ENCODE data around the gene FHOD3.
"Not testable (repeated sequence)": the region's sequence is repeated elsewhere in the genome, so short reads cannot be mapped to it uniquely, and the experiment has no call there.

Gene FHOD3

DNA sequence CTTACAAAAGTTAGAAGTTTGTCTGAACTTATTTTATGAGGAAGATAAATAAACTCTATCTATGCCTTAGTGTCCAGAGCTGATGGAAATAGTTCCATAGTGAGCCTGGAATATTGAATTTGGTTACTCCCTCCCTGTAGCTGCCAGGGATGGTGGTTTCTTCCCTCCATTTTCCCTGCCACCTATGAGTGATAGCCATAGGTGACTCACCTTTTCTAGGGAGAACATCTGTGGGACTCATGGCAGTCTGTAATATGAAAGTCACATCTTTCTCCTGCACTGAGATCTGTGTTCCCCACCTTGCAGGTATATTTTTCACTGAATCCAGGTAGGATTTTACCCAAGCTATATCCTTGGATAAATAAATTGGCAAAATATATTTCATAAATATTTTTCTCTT lies 382.5 kb downstream of the FHOD3 start:
- DNase-seq = no peak

DNA sequence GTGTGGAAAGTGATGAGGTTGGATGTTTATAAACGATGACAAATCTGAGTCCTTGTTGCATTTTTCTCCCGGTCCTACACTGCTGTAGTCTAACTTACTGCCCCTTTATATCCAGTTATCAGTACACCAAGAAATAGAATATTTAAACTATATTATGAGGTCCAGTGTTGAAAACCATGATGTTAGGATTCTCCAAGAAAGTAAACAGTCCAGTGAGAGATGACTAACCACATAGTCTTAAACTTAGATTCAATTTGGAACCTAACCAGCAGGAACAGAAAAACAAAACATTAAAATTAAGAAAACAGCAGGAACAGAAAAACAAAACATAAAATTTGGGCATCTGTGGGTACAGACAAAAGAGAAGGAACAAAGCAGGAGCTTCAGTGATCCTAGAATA lies 388.1 kb downstream of the FHOD3 start:
- no peak for DNase-seq

DNA sequence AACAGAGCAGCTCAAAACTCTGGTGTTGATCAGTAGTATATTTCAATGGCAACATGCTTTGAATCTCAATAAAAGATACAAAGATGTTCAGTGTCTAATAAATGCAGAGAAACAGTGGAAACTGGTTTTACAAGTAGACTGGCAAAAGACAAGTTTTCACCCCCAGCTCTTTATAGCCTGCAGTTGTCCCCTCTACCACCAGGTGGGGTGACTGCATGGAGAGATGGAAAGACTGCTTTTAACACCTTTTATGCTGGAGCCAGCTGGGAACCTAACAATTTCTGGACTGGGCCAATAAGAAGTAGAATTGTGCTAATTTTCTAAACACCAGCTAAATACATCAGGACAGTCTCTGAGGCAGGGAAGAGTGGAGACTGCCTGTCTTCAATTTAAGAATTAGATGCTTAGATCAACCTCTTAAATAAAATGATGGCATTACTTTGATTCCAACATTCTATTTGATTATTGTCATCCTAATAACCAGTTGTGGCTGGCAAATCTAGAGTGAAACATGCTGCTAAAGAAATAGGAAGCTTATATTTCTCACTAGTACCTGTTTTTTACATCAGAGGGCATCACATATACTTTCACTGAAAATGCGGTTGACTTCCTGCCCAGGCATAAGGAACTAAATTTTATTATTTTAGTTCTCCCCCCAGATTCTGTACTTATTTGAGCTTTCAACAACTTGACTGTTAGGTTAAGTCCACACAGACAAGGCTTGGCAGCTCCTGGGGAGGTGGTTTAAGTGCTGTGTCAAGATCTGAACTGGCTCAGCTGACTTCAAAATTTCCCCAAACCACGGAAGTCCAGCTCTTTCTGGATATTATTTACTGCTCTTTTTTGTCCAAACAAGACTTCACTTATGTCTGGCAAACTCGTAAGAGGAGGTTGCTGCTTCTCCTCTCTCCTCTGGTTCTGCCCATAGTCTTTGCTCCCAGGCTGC lies 390.8 kb downstream of the FHOD3 start:
- peak; percentile 30 to 78 for DNase-seq

- peak in 1 of 2 experiments; percentile 1 for DNase-seq
These were observed 394.9 kb downstream of the FHOD3 start for GRCh38 chr18:36692371-36692770.

DNA sequence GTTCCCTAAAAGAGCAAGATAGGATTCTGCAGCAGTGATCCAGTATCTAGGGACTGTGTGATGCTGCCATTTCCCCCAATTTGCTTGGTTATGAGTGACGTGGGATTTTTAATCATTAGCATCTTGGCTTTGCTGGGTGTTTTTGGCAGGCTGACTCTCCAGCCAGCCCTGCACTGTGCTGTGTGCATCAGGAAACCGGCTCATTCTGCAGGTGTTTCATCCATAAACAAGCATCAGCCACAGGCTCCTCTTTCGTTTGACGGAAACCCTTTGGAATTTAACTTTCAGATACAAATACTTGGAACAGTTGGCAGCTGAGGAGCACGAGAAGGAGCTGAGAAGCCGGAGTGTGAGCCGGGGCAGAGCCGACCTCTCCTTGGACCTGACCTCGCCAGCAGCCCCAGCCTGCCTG lies 395.4 kb downstream of the FHOD3 start:
- peak in 1 of 2 experiments; percentile 20 for DNase-seq

- DNase-seq = peak; percentile 47 to 64
These were observed 396.6 kb downstream of the FHOD3 start for GRCh38 chr18:36693931-36694620.

- DNase-seq = no peak
These were observed 398.3 kb downstream of the FHOD3 start for GRCh38 chr18:36695806-36696205.

DNA sequence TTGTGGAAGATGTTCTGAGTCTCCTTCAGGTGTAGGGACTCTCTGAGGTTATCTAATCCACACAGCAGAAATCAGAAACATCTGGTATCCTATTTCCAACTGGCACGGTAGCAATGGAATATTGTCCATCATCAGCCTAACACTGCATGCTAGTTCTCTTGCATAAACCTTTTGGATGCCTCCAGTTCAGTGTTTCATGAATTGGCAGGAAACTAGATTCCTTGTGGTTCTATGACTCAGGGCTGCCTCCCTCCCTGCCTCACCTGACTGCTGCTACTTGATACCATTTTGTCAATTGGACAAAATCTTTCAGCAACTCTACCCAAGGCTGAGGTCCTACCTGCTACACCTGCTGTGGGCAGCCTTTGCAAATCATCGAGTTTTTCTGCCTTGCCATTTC lies 400.4 kb downstream of the FHOD3 start:
- no peak for DNase-seq

GRCh38 chr18:36700955-36701354 lies 403.4 kb downstream of the FHOD3 start:
- DNase-seq = no peak

- no peak for DNase-seq
These were observed 405.0 kb downstream of the FHOD3 start for GRCh38 chr18:36702401-36703013.

DNA sequence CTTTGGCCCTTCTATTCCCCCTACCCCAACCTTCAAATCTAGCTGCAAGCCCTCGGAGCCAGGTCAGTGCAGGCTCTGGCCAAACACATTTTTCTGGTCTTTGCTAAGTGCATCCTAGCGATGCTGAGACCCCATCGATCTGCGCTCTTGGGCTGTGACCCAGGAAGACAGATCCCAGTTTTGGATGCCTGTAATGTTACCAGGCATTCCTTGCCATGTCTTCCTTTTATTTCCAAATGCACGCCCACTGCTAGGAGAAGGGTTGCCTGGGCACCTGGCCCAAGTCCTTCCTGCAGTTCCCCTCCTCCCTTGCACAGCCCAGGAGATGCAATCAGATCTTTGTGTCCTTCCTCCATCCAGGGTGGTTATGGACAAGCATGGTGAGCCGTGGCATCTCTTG lies 406.6 kb downstream of the FHOD3 start:
- DNase-seq = no peak

- DNase-seq = no peak
These were observed 408.8 kb downstream of the FHOD3 start for GRCh38 chr18:36706134-36706881.

DNA sequence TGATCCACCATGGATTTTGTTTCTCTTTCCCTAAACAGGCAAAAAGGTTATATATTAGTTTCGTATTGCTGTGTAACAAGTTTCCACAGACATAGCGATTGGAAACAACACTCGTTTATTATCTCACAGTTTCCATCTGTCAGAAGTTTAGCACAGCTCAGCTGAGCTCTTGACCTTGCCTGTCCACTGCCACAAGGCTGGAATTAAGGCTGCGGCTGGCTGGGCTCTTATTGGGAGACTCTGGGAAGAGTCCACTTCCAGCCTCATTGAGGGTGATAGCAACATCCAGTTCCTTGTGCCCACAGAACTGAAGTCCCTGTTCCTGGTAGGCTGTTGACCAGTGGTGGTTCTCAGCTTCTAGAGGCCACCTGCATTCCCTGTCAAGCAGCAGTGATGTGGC lies 410.9 kb downstream of the FHOD3 start:
- DNase-seq = no peak

DNA sequence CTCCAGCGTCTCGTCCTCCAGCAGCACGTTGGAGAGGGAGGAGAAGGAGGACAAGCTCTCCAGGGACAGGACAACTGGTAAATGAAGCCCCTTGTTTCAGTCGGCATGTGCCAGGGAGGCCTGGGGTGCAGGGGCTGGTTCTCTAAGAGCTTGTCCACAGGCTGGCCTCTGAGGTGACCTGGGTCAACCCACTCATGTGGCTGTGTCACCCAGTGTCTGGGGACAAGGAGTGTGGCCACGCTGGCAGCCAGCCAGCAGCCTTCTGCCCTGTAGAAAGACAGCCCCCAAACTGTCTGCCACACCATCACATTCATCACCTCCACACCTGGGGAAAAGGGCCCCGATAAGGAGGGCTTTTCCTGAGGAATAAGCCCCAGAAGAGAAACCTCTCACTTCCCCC lies 411.8 kb downstream of the FHOD3 start:
- no peak for DNase-seq

- DNase-seq = no peak
These were observed 413.7 kb downstream of the FHOD3 start for GRCh38 chr18:36711014-36711725.

DNA sequence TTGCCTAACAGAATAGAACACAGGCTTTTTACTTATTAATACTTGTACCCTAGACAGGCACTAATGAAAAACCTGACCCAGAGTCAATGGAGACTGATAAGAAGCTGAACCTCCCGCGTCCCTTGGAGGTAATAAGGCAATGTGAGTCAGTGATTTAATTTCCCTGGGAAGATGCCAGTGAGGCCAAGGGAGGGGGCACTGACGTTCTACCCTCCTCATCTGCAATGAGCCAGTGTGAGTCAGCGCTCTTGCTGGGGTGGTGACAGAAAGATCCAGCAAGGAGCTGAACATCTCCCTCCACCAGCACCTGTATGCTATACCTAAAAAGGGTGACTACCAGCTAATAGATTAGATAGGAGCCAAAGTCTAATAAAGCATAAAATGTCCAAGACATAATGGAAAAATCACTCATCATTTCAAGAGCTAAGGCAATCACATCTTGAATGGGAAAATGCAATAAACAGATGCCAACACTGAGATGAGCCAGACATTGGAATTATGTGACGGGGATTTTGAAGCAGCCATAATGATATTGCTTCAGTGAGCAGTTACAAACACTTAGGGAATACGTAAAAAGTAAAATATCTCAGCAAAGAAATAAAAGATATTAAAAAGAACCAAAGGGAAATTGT lies 414.4 kb downstream of the FHOD3 start:
- no peak for DNase-seq

GRCh38 chr18:36714476-36714875 lies 417.0 kb downstream of the FHOD3 start:
- no peak for DNase-seq

- no peak for DNase-seq
These were observed 420.1 kb downstream of the FHOD3 start for GRCh38 chr18:36717422-36718110.

GRCh38 chr18:36718705-36719328 lies 421.3 kb downstream of the FHOD3 start:
- DNase-seq = no peak

- no peak for DNase-seq
These were observed 422.1 kb downstream of the FHOD3 start for GRCh38 chr18:36719630-36720029.

GRCh38 chr18:36721351-36721750 lies 423.8 kb downstream of the FHOD3 start:
- not testable (repeated sequence) for DNase-seq

Data from NCI-H526 (cell line).